HG03280 (cell line): ENCODE results near the gene CREB3L2.
"Not testable (repeated sequence)": the region's sequence is repeated elsewhere in the genome, so short reads cannot be mapped to it uniquely, and the experiment has no call there.

Experiments
- ATAC-seq: cut with Tn5 transposase; IDR thresholded peaks from one replicate; pipeline ENCODE4 v1.9.1; 2021; ENCODE audit warnings: mild to moderate bottlenecking, moderate library complexity; ENCODE audit not compliant: unreplicated experiment

The CREB3L2 gene

GRCh38 chr7:137970253-137970975 lies 31.5 kb downstream of the CREB3L2 start:
- ATAC-seq = no peak

GRCh38 chr7:137969828-137970227 lies 32.1 kb downstream of the CREB3L2 start:
- ATAC-seq = no peak

- no peak for ATAC-seq
These were observed 33.0 kb downstream of the CREB3L2 start for GRCh38 chr7:137968890-137969289.

GRCh38 chr7:137968339-137968738 lies 33.5 kb downstream of the CREB3L2 start:
- ATAC-seq = not testable (repeated sequence)

- ATAC-seq = no peak
These were observed 34.5 kb downstream of the CREB3L2 start for GRCh38 chr7:137967143-137968018.

GRCh38 chr7:137966641-137967142 lies 35.2 kb downstream of the CREB3L2 start:
- no peak for ATAC-seq

GRCh38 chr7:137965942-137966640 lies 35.8 kb downstream of the CREB3L2 start:
- ATAC-seq = no peak

GRCh38 chr7:137964824-137965545 lies 36.9 kb downstream of the CREB3L2 start:
- ATAC-seq = no peak

- ATAC-seq = no peak
These were observed 38.9 kb downstream of the CREB3L2 start for GRCh38 chr7:137962875-137963507.

GRCh38 chr7:137962491-137962874 lies 39.4 kb downstream of the CREB3L2 start:
- ATAC-seq = no peak

GRCh38 chr7:137961200-137962177 lies 40.4 kb downstream of the CREB3L2 start:
- peak; percentile 55 for ATAC-seq

GRCh38 chr7:137960020-137960419 lies 41.9 kb downstream of the CREB3L2 start:
- ATAC-seq = no peak

- ATAC-seq = no peak
These were observed 43.1 kb downstream of the CREB3L2 start for GRCh38 chr7:137958470-137959431.

GRCh38 chr7:137957887-137958286 lies 44.0 kb downstream of the CREB3L2 start:
- no peak for ATAC-seq

GRCh38 chr7:137956591-137956990 lies 45.3 kb downstream of the CREB3L2 start:
- ATAC-seq = no peak

- no peak for ATAC-seq
These were observed 45.7 kb downstream of the CREB3L2 start for GRCh38 chr7:137956183-137956582.

GRCh38 chr7:137954614-137955013 lies 47.3 kb downstream of the CREB3L2 start:
- ATAC-seq = no peak
